Prostate gland (tissue), 2 donors: Measurements from ENCODE around the gene STARD10.

Experiments
- POLR2A ChIP-seq: fragments of 450-650 bp; IDR thresholded peaks from one replicate; pipeline ENCODE4 v1.6.1; 2016; ENCODE audit warnings: antibody characterized with exemption, mild to moderate bottlenecking
- POLR2AphosphoS5 ChIP-seq: sonication (generic); formaldehyde crosslinking; IDR thresholded peaks from one replicate; pipeline ENCODE4 v1.6.1; 2017; ENCODE audit warnings: antibody characterized with exemption
- TF ChIP-seq, protein P1 (sequence below), 4 experiments: fragments of 200-600 bp in 2 of 4; fragments of 450-650 bp in 2 of 4; sonication (generic) in 2 of 4; IDR thresholded peaks; 1 replicate in 3 of 4; 2 replicates in 1 of 4; pipeline ENCODE4 v1.5.1; 2016 to 2019; ENCODE audit warnings: antibody characterized with exemption in 4 of 4, mild to moderate bottlenecking in 2 of 4, moderate library complexity in 2 of 4

GRCh38 chr11:72838691-72839305 lies 45.0 kb upstream of the STARD10 start:
- TF ChIP-seq, protein P1, sequence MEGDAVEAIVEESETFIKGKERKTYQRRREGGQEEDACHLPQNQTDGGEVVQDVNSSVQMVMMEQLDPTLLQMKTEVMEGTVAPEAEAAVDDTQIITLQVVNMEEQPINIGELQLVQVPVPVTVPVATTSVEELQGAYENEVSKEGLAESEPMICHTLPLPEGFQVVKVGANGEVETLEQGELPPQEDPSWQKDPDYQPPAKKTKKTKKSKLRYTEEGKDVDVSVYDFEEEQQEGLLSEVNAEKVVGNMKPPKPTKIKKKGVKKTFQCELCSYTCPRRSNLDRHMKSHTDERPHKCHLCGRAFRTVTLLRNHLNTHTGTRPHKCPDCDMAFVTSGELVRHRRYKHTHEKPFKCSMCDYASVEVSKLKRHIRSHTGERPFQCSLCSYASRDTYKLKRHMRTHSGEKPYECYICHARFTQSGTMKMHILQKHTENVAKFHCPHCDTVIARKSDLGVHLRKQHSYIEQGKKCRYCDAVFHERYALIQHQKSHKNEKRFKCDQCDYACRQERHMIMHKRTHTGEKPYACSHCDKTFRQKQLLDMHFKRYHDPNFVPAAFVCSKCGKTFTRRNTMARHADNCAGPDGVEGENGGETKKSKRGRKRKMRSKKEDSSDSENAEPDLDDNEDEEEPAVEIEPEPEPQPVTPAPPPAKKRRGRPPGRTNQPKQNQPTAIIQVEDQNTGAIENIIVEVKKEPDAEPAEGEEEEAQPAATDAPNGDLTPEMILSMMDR (IDR thresholded peaks at IDR 0.05) = no peak
- TF ChIP-seq POLR2AphosphoS5 = no peak
- TF ChIP-seq POLR2A = no peak
